Subcutaneous adipose tissue (tissue), 4 donors: ENCODE results near the gene PCDHB6. TPM values are rescaled to one million over a fixed set of nuclear protein-coding genes. Genes with fewer than 3 reads are reported as not detected.

Experiments
- total RNA-seq, 4 donors: library from RNA; depleted of rRNA; stranded (reverse); fragments of >200 nt; gene quantifications; one replicate each; pipeline ENCODE4 v1.1.0, GENCODE V29; 2016
- TF ChIP-seq, protein P1 (sequence below): fragments of 450-650 bp; IDR thresholded peaks from one replicate; pipeline ENCODE4 v1.5.1; 2016; ENCODE audit warnings: low read depth, mild to moderate bottlenecking, control low read depth, antibody characterized with exemption, moderate library complexity

Gene PCDHB6
- total RNA-seq, 4 donors from 2014 or later = 0.85 to 1.3 (median 0.94) TPM; not detected in 1

DNA sequence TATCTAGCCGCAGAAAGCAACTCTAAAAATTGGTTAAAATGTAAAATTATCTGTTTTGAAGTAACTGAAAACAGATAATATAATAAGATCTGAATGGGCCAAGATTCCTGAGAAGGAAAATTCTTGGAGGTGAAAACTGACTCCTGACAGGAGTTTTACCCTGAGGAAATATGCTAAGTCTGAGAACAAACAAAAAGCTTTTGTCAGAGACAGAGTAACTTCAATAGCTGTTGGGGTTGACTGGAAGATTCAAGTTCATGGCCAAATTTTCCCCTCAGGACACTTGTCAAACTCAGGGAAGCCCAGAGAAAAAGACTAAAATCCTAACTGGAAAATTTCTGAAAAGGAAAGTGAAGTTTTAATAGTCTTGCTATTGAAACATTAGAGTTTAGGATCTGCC lies 22.6 kb upstream of the PCDHB6 start:
- TF ChIP-seq, protein P1, sequence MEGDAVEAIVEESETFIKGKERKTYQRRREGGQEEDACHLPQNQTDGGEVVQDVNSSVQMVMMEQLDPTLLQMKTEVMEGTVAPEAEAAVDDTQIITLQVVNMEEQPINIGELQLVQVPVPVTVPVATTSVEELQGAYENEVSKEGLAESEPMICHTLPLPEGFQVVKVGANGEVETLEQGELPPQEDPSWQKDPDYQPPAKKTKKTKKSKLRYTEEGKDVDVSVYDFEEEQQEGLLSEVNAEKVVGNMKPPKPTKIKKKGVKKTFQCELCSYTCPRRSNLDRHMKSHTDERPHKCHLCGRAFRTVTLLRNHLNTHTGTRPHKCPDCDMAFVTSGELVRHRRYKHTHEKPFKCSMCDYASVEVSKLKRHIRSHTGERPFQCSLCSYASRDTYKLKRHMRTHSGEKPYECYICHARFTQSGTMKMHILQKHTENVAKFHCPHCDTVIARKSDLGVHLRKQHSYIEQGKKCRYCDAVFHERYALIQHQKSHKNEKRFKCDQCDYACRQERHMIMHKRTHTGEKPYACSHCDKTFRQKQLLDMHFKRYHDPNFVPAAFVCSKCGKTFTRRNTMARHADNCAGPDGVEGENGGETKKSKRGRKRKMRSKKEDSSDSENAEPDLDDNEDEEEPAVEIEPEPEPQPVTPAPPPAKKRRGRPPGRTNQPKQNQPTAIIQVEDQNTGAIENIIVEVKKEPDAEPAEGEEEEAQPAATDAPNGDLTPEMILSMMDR = no peak

DNA sequence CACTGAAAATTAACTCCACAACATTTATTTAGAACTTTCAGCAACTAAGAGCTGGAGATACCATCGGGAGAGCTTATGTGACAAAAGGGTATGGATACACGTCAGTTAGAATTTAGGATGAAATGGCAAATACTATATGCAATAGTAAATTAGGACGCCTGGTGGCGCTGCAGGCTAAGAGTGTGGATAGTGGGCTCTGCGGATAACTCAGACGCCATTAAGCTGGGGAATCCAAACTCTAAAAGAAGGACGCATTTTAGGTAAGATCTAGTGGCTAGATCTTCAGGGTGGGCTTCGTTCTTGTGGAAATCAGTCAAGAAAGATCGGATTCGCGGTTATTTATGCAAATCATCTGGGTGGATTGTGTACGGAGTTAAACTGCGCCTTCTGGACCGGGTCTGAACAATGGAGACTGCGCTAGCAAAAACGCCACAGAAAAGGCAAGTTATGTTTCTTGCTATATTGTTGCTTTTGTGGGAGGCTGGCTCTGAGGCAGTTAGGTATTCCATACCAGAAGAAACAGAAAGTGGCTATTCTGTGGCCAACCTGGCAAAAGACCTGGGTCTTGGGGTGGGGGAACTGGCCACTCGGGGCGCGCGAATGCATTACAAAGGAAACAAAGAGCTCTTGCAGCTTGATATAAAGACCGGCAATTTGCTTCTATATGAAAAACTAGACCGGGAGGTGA lies 14.7 kb upstream of the PCDHB6 start, which contains the start of gene PCDHB5:
TSS of gene PCDHB5 (plus strand) at position 177 of the 688 bp plus-strand sequence. CDS start at position 406, 229 bp downstream.
- TF ChIP-seq, protein P1 = no peak

DNA sequence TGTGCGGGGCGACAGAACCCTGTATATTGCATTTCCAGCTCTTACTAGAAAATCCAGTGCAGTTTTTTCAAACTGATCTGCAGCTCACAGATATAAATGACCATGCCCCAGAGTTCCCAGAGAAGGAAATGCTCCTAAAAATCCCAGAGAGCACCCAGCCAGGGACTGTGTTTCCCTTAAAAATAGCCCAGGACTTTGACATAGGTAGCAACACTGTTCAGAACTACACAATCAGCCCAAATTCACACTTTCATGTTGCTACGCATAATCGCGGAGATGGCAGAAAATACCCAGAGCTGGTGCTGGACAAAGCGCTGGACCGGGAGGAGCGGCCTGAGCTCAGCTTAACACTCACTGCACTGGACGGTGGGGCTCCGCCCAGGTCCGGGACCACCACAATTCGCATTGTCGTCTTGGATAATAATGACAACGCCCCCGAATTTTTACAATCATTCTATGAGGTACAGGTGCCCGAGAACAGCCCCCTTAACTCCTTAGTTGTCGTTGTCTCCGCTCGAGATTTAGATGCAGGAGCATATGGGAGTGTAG lies 14.1 kb upstream of the PCDHB6 start:
- TF ChIP-seq, protein P1 = no peak

DNA sequence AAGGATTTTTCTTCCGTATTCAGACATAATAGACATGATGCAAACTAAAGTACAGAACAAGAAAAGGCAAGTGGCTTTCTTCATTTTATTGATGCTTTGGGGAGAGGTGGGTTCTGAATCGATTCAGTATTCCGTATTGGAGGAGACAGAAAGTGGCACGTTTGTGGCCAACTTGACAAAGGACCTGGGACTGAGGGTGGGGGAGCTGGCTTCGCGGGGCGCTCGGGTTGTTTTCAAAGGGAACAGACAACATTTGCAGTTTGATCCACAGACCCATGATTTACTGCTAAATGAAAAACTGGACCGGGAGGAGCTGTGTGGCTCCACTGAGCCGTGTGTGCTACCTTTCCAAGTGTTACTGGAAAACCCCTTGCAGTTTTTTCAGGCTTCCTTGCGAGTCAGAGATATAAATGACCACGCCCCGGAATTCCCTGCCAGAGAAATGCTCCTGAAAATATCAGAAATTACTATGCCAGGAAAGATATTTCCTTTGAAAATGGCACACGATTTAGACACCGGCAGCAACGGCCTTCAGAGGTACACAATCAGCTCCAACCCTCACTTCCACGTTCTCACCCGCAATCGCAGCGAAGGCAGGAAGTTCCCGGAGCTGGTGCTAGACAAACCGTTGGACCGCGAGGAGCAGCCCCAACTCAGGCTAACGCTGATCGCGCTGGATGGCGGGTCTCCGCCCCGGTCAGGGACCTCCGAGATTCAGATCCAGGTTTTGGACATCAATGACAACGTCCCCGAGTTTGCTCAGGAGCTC lies 551 bp downstream of the PCDHB6 start:
- TF ChIP-seq, protein P1 = no peak

DNA sequence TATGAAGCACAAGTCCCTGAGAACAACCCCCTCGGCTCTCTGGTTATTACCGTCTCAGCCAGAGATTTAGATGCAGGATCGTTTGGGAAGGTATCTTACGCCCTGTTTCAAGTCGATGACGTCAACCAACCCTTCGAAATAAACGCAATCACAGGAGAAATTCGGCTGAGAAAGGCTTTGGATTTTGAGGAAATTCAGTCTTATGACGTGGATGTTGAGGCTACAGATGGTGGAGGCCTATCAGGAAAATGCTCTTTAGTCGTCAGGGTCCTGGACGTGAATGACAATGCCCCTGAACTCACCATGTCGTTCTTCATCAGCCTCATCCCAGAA lies 1.1 kb downstream of the PCDHB6 start:
- TF ChIP-seq, protein P1 = no peak

DNA sequence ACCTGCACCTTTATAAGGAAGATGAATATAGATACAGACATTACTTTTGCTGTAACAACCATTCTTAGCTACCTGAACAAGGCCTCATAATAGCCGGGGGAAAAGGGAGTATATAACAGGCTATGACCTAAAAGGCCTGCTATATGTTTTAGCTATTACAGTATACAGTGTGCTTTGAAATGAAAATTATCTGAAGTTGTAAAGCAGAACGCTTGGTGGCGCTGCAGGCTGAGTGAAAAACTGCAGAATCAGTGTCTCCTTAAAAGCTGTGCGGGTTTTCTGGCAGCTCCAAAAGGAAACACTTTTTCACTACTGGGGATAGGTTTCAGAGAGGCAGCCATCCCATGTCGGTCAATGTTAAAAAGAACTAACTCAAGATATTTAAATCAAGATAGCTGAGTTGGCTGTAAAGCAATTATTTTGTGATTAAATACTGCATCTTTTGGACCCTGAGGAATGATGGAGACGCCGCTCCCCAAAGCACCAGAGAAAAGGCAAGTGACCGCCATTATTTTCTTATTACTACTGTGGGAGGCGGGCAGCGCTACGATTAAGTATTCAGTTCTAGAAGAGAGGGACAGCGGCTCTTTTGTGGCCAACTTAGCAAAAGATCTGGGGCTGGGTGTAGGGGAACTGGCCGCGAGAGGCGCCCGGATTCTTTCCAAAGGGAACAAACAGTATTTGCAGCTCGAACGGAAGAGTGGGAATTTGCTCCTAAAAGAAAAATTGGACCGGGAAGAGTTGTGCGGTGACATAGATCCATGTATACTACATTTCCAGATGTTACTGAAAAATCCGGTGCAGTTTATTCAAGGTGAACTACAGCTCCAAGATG lies 5.9 kb downstream of the PCDHB6 start:
- TF ChIP-seq, protein P1 = no peak
